ENCODE data around the gene CHST14.
"Not testable (repeated sequence)": the region's sequence is repeated elsewhere in the genome, so short reads cannot be mapped to it uniquely, and the experiment has no call there.

Gene CHST14

GRCh38 chr15:40451527-40452158, 19.1 kb upstream of the CHST14 start:
- TF ChIP-seq CTCF (IDR thresholded peaks at IDR 0.05; ENCODE audit: low read depth, low read length): no peak
- no peaks in the 10 kb centered on the region for H3K27me3 ChIP-seq (ENCODE audit: insufficient read depth, low read depth, severe bottlenecking)
- H3K36me3 ChIP-seq: no peaks in the 10 kb centered on the region
- no peaks in the 10 kb centered on the region for H3K9me3 ChIP-seq (ENCODE audit: severe bottlenecking)
- no peak for DNase-seq
- no peak overlapping the region for H3K27ac ChIP-seq
- no peak overlapping the region for H3K4me3 ChIP-seq (ENCODE audit: low read depth, low read length)

GRCh38 chr15:40452296-40453090, 18.3 kb upstream of the CHST14 start:
- Histone ChIP-seq H3K9me3 (ENCODE audit: severe bottlenecking) (no peaks in the 10 kb centered on the region), H3K4me3 (ENCODE audit: low read depth, low read length) (no peak overlapping the region), H3K27me3 (ENCODE audit: insufficient read depth, low read depth, severe bottlenecking) (no peaks in the 10 kb centered on the region), H3K36me3 (no peaks in the 10 kb centered on the region), H3K27ac (no peak overlapping the region)
- no peak for DNase-seq
- TF ChIP-seq CTCF (IDR thresholded peaks at IDR 0.05; ENCODE audit: low read depth, low read length): no peak

- not testable (repeated sequence) for H3K27ac ChIP-seq
These were observed 16.8 kb upstream of the CHST14 start for GRCh38 chr15:40453941-40454340.

GRCh38 chr15:40454904-40455391, 15.8 kb upstream of the CHST14 start:
- DNase-seq: no peak
- H3K9me3 ChIP-seq (ENCODE audit: severe bottlenecking): no peaks in the 10 kb centered on the region
- H3K36me3 ChIP-seq: peaks cover 13% of the 10 kb centered on the region
- no peak overlapping the region for H3K4me3 ChIP-seq (ENCODE audit: low read depth, low read length)
- peak overlapping the region; percentile 18; the same call in 1 of the 2 replicates for H3K27ac ChIP-seq
- no peak for TF ChIP-seq CTCF (IDR thresholded peaks at IDR 0.05; ENCODE audit: low read depth, low read length)
- H3K27me3 ChIP-seq (ENCODE audit: insufficient read depth, low read depth, severe bottlenecking): no peaks in the 10 kb centered on the region

More at GRCh38 chr15:40453941-40454340, 16.8 kb upstream of the CHST14 start:
- H3K4me3 ChIP-seq (ENCODE audit: low read depth, low read length); H3K27me3 ChIP-seq (ENCODE audit: insufficient read depth, low read depth, severe bottlenecking); DNase-seq; H3K9me3 ChIP-seq (ENCODE audit: severe bottlenecking); H3K36me3 ChIP-seq: not testable (repeated sequence)

GRCh38 chr15:40456299-40456712, 14.5 kb upstream of the CHST14 start:
- Histone ChIP-seq H3K9me3 (ENCODE audit: severe bottlenecking) (no peaks in the 10 kb centered on the region), H3K4me3 (ENCODE audit: low read depth, low read length) (no peak overlapping the region), H3K27me3 (ENCODE audit: insufficient read depth, low read depth, severe bottlenecking) (no peaks in the 10 kb centered on the region), H3K36me3 (peaks cover 26% of the 10 kb centered on the region), H3K27ac (peak overlapping the region; percentile 46)
- TF ChIP-seq CTCF (IDR thresholded peaks at IDR 0.05; ENCODE audit: low read depth, low read length): no peak
- no peak for DNase-seq

- no peaks in the 10 kb centered on the region for H3K27me3 ChIP-seq (ENCODE audit: insufficient read depth, low read depth, severe bottlenecking)
- TF ChIP-seq CTCF (IDR thresholded peaks at IDR 0.05; ENCODE audit: low read depth, low read length): no peak
- H3K36me3 ChIP-seq: peaks cover 27% of the 10 kb centered on the region
- H3K27ac ChIP-seq: peak overlapping the region; percentile 46
- H3K4me3 ChIP-seq (ENCODE audit: low read depth, low read length): no peak overlapping the region
- no peak for DNase-seq
- no peaks in the 10 kb centered on the region for H3K9me3 ChIP-seq (ENCODE audit: severe bottlenecking)
These were observed 14.0 kb upstream of the CHST14 start for GRCh38 chr15:40456738-40457137.
